GM12865 (cell line): Measurements from ENCODE around the gene SDK2.

Experiments used
- DNase-seq: peaks from one replicate; pipeline ENCODE4 v3.0.0; 2010; ENCODE audit warnings: low read depth
- H3K4me3 ChIP-seq: 2 replicates; pipeline ENCODE4 v1.5.1; 2011; ENCODE audit warnings: mild to moderate bottlenecking, low read depth, low read length, control low read depth
- CTCF ChIP-seq: IDR thresholded peaks from 2 replicates; pipeline ENCODE4 v1.5.1; 2011; ENCODE audit warnings: low read length, control low read depth, low read depth, inconsistent platforms; ENCODE audit not compliant: insufficient read depth; ENCODE audit errors: missing control alignments

The SDK2 gene

GRCh38 chr17:73331060-73331459 lies 313.2 kb downstream of the SDK2 start:
- no peak for DNase-seq
- no peak for TF ChIP-seq CTCF
- H3K4me3 ChIP-seq, result no peak overlapping the region

DNA sequence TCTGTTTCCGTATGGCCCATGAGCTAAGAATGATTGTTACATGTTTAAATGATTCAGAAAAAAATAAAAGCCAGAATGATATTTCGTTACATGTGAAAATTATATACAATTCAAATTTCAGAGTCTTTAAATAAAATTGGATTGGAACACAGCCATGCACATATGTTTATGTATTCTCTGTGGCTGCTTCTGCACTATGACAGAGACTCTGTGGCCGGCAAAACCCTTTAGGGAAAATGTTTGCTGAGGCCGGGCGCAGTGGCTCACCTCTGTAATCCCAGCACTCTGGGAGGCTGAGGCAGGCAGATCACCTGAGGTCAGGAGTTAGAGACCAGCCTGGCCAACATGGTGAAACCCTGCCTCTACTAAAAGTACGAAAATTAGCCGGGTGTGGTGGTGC lies 316.6 kb downstream of the SDK2 start:
- DNase-seq, result no peak
- TF ChIP-seq CTCF, result no peak
- no peak overlapping the region for H3K4me3 ChIP-seq

DNA sequence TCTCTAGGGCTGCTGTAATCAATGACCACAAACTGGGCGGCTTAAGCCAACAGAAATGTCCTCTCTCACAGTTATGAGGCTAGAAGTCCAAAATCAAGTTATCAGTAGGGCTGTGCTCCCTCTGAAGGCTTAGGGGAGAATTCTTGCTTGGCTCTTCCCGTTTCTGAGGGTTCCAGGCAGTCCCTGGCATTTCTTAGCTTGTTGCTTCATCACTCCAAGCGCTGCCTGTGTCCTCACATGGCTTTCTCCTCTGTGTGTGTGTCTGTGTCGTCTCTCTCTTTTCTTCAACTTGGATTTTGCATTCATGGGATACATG lies 318.8 kb downstream of the SDK2 start:
- TF ChIP-seq CTCF, result no peak
- no peak overlapping the region for H3K4me3 ChIP-seq
- no peak for DNase-seq

DNA sequence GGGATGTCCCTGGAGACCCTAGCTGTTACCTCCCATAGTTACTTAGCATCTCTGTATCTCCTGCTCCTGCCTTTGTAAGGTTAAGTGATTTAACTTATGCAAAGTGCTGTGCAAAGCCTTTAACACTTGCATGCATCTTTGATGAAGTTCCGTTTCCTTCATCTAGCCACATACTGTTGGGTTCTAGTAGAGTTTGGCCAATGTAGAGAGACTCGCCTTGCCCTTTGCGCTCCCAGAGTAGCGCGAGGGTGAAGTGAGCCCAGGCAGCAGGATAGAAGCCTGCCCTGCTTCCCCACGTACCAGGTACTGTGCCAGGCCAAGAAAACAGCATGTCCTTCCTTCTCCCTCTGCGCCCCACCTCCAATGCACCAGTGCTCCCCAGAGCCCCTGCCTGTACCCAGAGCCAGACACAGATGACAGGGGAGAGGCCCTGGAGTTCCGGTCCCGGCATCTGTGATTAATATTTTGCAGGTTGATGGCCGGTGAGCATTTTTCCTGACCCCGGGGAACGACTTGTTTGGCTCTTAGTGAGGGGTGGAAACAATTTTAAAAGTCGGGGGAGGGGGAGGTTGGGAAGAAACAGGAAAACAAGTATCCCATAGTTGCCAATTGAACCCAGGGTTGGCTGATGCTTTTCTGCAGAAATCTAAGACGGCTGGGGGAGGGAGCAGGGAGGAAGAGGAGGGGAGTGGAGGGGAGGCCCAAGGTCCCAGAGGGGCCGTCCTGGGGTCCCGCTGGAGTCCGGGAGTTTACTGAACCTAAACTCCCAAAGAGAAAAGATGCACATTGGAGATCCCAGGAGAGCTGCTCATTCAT lies 319.3 kb downstream of the SDK2 start:
- no peak overlapping the region for H3K4me3 ChIP-seq
- no peak for TF ChIP-seq CTCF
- no peak for DNase-seq

DNA sequence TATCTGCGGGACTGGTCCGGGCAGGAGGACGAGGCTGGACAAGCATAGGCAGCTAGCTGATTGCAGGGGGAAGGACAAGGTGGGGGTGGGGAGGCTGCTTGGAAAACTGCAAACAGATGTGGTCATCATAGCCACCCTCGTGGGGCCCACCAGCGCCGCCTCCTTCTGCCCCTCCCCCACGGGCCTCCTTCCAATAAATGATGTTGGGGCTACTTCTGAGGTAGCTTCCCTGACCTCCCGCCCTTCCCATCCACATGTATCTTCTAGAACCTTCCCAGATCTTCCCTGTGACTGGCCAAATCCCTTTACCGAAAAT lies 320.1 kb downstream of the SDK2 start:
- H3K4me3 ChIP-seq, result no peak overlapping the region
- no peak for TF ChIP-seq CTCF
- no peak for DNase-seq

DNA sequence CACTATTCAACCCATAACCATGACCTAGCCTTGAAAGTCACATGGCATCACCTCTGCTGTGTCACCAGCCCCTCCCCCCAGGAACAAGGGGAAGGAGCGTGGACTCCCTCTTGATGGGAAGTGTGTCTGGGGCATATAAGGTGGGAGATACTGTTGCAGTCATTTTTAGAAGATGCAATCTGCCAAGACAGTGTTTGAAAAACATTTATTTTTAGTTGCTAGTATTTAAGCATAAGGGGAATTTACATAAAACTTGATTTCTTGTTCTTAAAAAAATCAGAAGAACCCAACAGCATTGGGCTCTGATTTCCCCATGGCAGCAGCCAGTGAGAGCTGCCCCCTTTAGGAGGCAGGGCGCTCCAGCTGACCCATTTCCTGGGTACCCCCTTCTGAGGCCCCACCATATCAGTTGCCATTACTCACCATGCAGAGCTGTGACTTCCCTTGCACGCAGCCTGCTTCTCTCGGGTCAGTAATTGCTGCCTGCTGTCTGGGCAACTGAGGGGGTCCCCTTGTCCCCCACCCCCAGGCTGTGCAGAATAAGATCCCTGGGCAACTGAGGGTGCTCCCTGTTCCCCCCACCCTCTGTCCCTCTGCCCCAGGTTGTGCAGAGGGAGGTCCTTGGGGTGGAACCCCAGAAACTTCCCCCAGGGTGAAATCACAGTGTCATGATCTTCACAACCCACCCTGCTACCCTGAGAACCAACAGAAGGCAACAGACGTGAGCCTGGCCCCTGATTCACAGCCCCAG lies 320.7 kb downstream of the SDK2 start:
- no peak for TF ChIP-seq CTCF
- no peak overlapping the region for H3K4me3 ChIP-seq
- DNase-seq, result no peak
